Adrenal gland (tissue), 12 donors: Measurements from ENCODE around the gene ZNF324. TPM values are rescaled to one million over a fixed set of nuclear protein-coding genes. Genes with fewer than 3 reads are reported as not detected.

Source experiments
- DNase-seq, 7 donors: peaks; one replicate each; pipeline ENCODE4 v3.0.0-alpha.2; 2019 to 2020
- H3K27ac ChIP-seq, 5 donors: fragments of 200-600 bp; sonication (generic) in 4 of 5; 1 replicate in 3 of 5; 2 replicates in 2 of 5; pipeline versions ENCODE4 v1.5.1 to v1.8.0; 2016 to 2020; ENCODE audit warnings: mild to moderate bottlenecking in 1 of 5
- H3K27me3 ChIP-seq: fragments of 200-600 bp; 2 replicates; pipeline ENCODE4 v1.8.0; 2021
- H3K36me3 ChIP-seq, 2 donors: fragments of 200-600 bp; replicated peaks in 1 of 2; 1 replicate in 1 of 2; 2 replicates in 1 of 2; pipeline versions ENCODE4 v1.5.1 to v1.8.0; 2018 to 2022
- H3K4me1 ChIP-seq, 2 donors: fragments of 200-600 bp; replicated peaks in 1 of 2; 1 replicate in 1 of 2; 2 replicates in 1 of 2; pipeline versions ENCODE4 v1.5.1 to v1.8.0; 2018 to 2021
- H3K4me3 ChIP-seq, 4 donors: fragments of 200-600 bp; sonication (generic) in 3 of 4; one replicate each; pipeline ENCODE4 v1.5.1; 2016 to 2018
- H3K9me3 ChIP-seq, 3 donors: fragments of 200-600 bp; sonication (generic) in 1 of 3; replicated peaks in 1 of 3; 1 replicate in 2 of 3; 2 replicates in 1 of 3; pipeline versions ENCODE4 v1.5.1 to v1.8.0; 2016 to 2021
- POLR2A ChIP-seq, 2 donors: fragments of 450-650 bp; IDR thresholded peaks; one replicate each; pipeline ENCODE4 v1.6.1; 2017; ENCODE audit warnings: antibody characterized with exemption in 2 of 2, mild to moderate bottlenecking in 2 of 2, moderate library complexity in 1 of 2
- WGBS, 4 donors: extraction: QIAGEN DNeasy Blood & Tissue Kit in 2 of 4; methylation state at CpG; one replicate each; pipeline versions ENCODE4 v1.1.5 to v1.1.7; 2013 to 2017; 5-methylcytosine and 5-hydroxymethylcytosine counted together
- intact Hi-C, 2 donors: fragments of 100-400 bp; cut with DNase I; formaldehyde crosslinking; loops; one replicate each; pipeline versions ENCODE4 v1.14.1 to v1.15.0; 2022 to 2023
- polyA plus RNA-seq, 3 donors: library from polyadenylated mRNA; stranded (reverse); fragments of 200-250 nt in 2 of 3; fragments of 350-450 nt in 1 of 3; fragmentation: Illumina TruSeq in 1 of 3; extraction: RNeasy Lipid Tissue Mini Kit (QIAGEN cat#74804) in 1 of 3; gene quantifications; one replicate each; pipeline ENCODE4 v1.2.3, GENCODE V29; 2013 to 2014
- total RNA-seq, 9 donors: library from RNA; depleted of rRNA in 4 of 9; stranded (reverse); fragments of >200 nt in 4 of 9; fragments of 120-200 nt in 1 of 9; fragmentation: NEBNext Ultra II Directional in 1 of 9; extraction: Animal tissue kit (Norgen Biotek cat#: 25700) in 1 of 9; gene quantifications; one replicate each; pipeline versions ENCODE4 v1.1.0 to v1.2.4, GENCODE V29; 2013 to 2023
- TF ChIP-seq, protein P1 (sequence below), 6 experiments: fragments of 450-650 bp in 4 of 6; fragments of 200-600 bp in 2 of 6; sonication (generic) in 1 of 6; IDR thresholded peaks; 1 replicate in 5 of 6; 2 replicates in 1 of 6; pipeline versions ENCODE4 v1.5.1 to v1.8.0; 2016 to 2021; ENCODE audit warnings: antibody characterized with exemption in 6 of 6, mild to moderate bottlenecking in 2 of 6, moderate library complexity in 1 of 6
- donor health status: healthy with polysubstance abuse.
- donor health status: Bipolar disorder and iron deficiency.
- donor health status: DM: yes; HTN: yes; CAD: no.
- donor health status: DM: no; HTN: no; CAD: no.
- donor health status: DM: no; HTN: no; CAD: no.
- donor health status: DM: yes; HTN: yes; CAD: no.

The ZNF324 gene
- total and polyA plus RNA-seq, 12 donors: 2.1 to 58.3 (median 10.9) TPM

DNA sequence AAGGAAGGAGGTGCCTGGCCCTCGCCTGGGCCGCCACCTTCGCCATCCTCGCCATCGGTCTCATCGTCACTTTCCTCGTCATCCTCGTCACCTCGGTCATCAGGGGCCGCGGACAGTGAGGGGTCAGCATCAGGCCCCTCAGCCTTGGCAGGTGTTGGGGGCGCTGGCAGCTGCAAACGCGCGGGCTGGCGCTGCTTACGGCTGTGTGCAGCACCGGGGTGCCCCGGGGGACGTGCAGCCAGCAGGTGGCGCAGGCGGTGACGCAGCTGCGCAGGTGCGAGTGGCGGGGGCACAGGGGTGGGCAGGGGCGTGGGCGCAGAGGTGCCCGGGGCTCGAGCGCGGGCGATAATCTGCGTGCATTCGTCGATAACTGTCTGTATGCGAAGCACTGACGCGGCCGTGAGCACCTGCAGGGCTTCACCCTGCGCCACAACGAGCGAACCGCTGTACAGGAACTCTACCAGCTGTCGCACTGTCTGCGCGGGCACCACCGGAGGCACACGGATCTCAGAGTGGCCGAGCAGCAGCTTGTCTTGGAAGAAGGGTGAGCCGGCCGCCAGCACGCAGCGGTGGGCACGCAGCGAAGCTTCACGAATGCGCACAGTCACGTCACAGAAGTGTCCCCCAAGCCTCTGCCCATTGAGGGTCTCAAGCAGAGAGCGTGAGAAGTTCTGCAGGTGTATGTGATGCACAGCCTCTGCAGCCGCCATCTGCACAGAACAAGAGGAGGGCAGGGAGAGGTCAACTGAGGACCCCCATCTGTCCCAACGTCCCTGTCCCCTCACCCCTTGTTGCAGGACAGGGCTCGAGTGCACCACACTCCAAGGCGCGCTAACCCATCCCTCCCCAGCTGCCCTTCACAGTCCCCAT, 50.3 kb downstream of the ZNF324 start:
- Histone ChIP-seq H3K27me3 (no peaks in the 10 kb centered on the region), H3K4me3 (no peak overlapping the region), H3K4me1 (peaks cover 28 to 37% of the 10 kb centered on the region in 2 donors), H3K27ac (no peak overlapping the region), H3K36me3 (peaks cover 0 to 16% of the 10 kb centered on the region in 2 donors), H3K9me3 (no peaks in the 10 kb centered on the region)
- TF ChIP-seq POLR2A (IDR thresholded peaks at IDR 0.05): no peak
- TF ChIP-seq, protein P1, sequence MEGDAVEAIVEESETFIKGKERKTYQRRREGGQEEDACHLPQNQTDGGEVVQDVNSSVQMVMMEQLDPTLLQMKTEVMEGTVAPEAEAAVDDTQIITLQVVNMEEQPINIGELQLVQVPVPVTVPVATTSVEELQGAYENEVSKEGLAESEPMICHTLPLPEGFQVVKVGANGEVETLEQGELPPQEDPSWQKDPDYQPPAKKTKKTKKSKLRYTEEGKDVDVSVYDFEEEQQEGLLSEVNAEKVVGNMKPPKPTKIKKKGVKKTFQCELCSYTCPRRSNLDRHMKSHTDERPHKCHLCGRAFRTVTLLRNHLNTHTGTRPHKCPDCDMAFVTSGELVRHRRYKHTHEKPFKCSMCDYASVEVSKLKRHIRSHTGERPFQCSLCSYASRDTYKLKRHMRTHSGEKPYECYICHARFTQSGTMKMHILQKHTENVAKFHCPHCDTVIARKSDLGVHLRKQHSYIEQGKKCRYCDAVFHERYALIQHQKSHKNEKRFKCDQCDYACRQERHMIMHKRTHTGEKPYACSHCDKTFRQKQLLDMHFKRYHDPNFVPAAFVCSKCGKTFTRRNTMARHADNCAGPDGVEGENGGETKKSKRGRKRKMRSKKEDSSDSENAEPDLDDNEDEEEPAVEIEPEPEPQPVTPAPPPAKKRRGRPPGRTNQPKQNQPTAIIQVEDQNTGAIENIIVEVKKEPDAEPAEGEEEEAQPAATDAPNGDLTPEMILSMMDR (IDR thresholded peaks at IDR 0.05): no peak
- WGBS, 4 donors: 91 to 93% (median 92%) methylated on average over 23 to 65 of the region's 65 CpGs
- intact Hi-C loops: no loop called here
- peak in 2 of 7 donors; percentile 22 to 40 for DNase-seq

DNA sequence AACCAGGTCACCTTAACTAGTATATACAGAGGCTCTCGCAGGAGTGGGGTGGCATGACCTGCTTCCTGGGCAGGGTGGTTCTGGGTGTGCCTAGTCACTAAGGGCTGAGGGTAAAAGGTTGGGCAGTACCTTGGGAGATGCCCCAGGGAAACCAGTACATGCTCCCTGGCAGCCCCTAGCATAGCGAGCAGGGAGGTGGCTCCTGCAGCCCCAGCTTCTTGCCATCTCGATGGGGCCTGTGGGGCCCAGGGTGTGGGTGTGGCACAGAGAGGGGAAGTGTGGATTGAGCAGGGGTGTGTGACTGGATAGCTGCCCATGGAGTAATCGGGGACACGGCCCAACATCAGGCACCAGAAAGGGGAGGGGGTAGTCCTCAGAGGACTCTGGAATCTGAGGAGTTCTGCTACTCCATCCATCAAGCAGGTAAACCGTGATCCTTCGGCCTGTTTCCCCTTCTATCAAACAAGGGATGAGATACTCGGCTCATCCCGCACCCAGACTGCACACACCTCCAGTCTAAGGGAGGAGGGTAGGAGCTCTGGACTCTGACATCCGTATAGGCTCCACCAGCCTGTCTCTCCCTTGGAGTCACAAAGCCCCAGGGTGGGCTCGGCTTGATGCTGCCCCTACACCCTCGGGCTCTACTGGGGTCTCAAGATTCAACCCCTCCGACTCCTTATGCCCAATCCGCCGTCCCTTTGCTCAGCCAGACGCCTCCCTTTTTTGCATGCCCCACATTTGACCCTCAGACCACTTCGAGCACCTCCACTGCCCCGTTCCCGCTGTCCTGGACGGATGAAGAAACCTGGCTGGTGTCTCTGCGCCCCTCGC, 51.6 kb downstream of the ZNF324 start:
- peak in 1 of 7 donors; percentile 12 for DNase-seq
- intact Hi-C loops: no loop called here
- Histone ChIP-seq H3K4me1 (peaks cover 28 to 36% of the 10 kb centered on the region in 2 donors), H3K4me3 (peak overlapping the region in 3 of 4 donors; percentile 38 to 82 (median 38)), H3K27me3 (no peaks in the 10 kb centered on the region), H3K9me3 (no peaks in the 10 kb centered on the region), H3K27ac (peak overlapping the region; percentile 78 to 98 (median 94)), H3K36me3 (peaks cover 0 to 16% of the 10 kb centered on the region in 2 donors)
- TF ChIP-seq, protein P1 (IDR thresholded peaks at IDR 0.05): peak in 2 of 6 experiments; percentile 53 to 69
- no peak for TF ChIP-seq POLR2A (IDR thresholded peaks at IDR 0.05)
- WGBS, 4 donors: 5 to 7% (median 7%) methylated on average over 14 to 22 of the region's 22 CpGs

DNA sequence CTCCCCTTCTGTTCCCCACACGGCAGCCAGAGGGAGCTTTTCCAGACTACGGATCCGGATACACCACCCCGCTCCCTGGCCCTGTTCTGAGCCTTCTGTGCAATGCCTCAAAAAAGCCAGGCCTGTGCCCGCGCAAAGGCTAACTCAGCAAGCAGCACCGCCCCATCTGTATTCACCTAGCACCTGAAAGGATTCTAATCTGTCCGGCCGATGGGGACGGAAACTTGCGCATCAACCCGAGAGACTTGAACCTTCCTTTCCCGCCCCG, 52.1 kb downstream of the ZNF324 start:
- no peak for TF ChIP-seq POLR2A (IDR thresholded peaks at IDR 0.05)
- TF ChIP-seq, protein P1 (IDR thresholded peaks at IDR 0.05): peak in 3 of 6 experiments; percentile 43 to 78 (median 70)
- peak overlapping the region; percentile 22 to 82 (median 38) for H3K4me3 ChIP-seq
- 0% methylated on average over 10 to 14 of the region's 14 CpGs; no CpG with 5 or more reads in 1 of the 4 donors for WGBS, 4 donors
- peaks cover 0 to 16% of the 10 kb centered on the region in 2 donors for H3K36me3 ChIP-seq
- H3K27me3 ChIP-seq: no peaks in the 10 kb centered on the region
- DNase-seq: peak; percentile 58 to 85 (median 75)
- H3K27ac ChIP-seq: peak overlapping the region; percentile 78 to 98 (median 94)
- no peaks in the 10 kb centered on the region for H3K9me3 ChIP-seq
- intact Hi-C loops: no loop called here
- H3K4me1 ChIP-seq: peaks cover 24 to 31% of the 10 kb centered on the region in 2 donors
